Ishikawa (cell line): ENCODE measurements around the gene ST7.

Experiments
- CEBPB ChIP-seq: IDR thresholded peaks from 2 replicates; pipeline ENCODE4 v1.6.1; 2012
- EP300 ChIP-seq: IDR thresholded peaks from 2 replicates; pipeline ENCODE4 v1.6.1; 2012; ENCODE audit warnings: borderline replicate concordance
- FOXM1 ChIP-seq: IDR thresholded peaks from 2 replicates; pipeline ENCODE4 v1.6.1; 2012; ENCODE audit warnings: low read depth, borderline replicate concordance
- RAD21 ChIP-seq: IDR thresholded peaks from 2 replicates; pipeline ENCODE4 v1.6.1; 2012; ENCODE audit warnings: low read depth
- REST ChIP-seq: IDR thresholded peaks from 2 replicates; pipeline ENCODE4 v1.6.1; 2012; ENCODE audit warnings: low read depth, mild to moderate bottlenecking
- TAF1 ChIP-seq: IDR thresholded peaks from 2 replicates; pipeline ENCODE4 v1.6.1; 2012; ENCODE audit warnings: low read depth, mild to moderate bottlenecking
- TCF12 ChIP-seq: IDR thresholded peaks from 2 replicates; pipeline ENCODE4 v1.6.1; 2012; ENCODE audit warnings: low read depth
- USF1 ChIP-seq: IDR thresholded peaks from 2 replicates; pipeline ENCODE4 v1.6.1; 2012
- YY1 ChIP-seq: IDR thresholded peaks from 2 replicates; pipeline ENCODE4 v1.6.1; 2012; ENCODE audit warnings: low read depth
- ZBTB7A ChIP-seq: IDR thresholded peaks from 2 replicates; pipeline ENCODE4 v1.6.1; 2012; ENCODE audit warnings: low read depth
- TF ChIP-seq, protein P1 (sequence below): IDR thresholded peaks from 2 replicates; pipeline ENCODE4 v1.6.1; 2012

DNA sequence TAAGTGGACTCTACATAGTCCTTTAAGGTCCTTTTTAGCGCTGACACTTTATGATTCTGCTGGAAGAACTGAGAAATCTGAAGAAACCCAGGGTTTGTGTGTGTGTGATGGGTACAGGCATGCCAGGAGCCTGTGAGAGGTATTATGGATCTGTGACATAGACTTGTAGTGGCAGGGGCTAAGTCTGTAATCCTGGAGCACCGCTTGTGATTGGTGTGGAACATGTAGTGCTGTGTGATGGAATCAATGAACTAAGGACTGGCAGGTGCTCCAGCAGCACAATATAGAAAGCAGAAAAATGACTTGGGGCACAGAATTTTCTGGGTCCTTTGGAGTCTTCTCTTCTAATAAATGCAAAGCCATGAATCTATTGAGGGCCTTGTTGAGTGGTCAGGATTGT is 163.9 kb downstream of the ST7 start:
- no peak for TF ChIP-seq REST
- TF ChIP-seq TCF12, result no peak
- no peak for TF ChIP-seq USF1
- TF ChIP-seq, protein P1, sequence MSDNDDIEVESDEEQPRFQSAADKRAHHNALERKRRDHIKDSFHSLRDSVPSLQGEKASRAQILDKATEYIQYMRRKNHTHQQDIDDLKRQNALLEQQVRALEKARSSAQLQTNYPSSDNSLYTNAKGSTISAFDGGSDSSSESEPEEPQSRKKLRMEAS, result no peak
- TF ChIP-seq RAD21, result no peak
- no peak for TF ChIP-seq FOXM1
- TF ChIP-seq TAF1, result no peak
- no peak for TF ChIP-seq CEBPB
- TF ChIP-seq ZBTB7A, result no peak
- no peak for TF ChIP-seq EP300
- no peak for TF ChIP-seq YY1
